GM18505 (cell line): ENCODE data around the gene LRP5.

Experiments
- ATAC-seq: cut with Tn5 transposase; IDR thresholded peaks from one replicate; pipeline ENCODE4 v1.9.1; 2021; ENCODE audit not compliant: unreplicated experiment
- POLR2A ChIP-seq: IDR thresholded peaks from 4 replicates; pipeline ENCODE4 v1.6.1; 2011; ENCODE audit warnings: borderline replicate concordance; ENCODE audit not compliant: insufficient read depth, insufficient read length; ENCODE audit errors: extremely low read depth

LRP5 gene

DNA sequence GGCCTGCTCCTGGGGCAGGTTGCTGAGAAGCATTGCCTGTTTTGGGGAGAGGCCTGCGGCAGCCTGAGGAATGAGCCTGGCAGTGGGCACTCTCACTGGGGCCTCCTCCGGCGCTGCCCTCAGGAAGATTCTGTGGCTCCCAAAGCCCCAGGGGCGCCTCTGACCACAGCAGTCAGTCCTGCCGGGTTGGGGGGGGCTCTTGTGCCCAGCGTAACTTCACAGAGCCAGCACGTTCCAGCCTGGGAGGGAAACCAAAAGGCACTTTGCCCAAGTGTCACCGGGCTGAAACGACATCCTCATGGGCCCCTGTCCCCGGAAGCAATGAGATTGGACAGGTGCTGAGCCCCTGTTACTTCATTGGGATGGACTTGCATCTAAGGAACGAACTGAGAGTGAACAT, 4.3 kb upstream of the LRP5 start:
- TF ChIP-seq POLR2A = no peak
- no peak for ATAC-seq

DNA sequence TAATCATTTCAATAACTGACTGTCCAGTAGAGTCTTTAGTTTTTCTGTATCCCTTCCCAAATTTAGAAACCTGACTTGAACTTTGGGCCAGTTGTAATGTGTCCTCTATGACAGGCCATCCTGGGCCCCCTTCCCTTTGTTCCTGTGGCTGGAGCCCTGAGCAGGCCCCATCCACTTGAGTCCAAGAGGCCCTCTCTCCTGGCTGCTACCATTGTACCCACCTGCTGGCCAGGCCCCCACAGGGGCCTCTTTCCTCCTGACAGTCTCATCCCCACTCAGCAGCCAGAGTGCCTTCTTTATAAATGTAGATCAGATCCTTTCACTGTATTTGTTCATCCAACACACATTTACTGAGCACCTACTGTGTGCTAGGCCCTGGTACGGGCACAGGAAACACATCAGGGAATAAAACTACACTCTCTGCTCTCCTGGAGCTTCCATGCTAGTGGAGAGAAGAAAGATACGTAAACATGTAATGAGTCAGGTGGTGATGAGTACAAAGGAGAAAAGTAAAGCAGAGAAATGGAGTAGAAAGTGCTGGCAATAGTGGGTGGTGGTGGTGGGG, 2.7 kb upstream of the LRP5 start:
- ATAC-seq = no peak
- TF ChIP-seq POLR2A = no peak

DNA sequence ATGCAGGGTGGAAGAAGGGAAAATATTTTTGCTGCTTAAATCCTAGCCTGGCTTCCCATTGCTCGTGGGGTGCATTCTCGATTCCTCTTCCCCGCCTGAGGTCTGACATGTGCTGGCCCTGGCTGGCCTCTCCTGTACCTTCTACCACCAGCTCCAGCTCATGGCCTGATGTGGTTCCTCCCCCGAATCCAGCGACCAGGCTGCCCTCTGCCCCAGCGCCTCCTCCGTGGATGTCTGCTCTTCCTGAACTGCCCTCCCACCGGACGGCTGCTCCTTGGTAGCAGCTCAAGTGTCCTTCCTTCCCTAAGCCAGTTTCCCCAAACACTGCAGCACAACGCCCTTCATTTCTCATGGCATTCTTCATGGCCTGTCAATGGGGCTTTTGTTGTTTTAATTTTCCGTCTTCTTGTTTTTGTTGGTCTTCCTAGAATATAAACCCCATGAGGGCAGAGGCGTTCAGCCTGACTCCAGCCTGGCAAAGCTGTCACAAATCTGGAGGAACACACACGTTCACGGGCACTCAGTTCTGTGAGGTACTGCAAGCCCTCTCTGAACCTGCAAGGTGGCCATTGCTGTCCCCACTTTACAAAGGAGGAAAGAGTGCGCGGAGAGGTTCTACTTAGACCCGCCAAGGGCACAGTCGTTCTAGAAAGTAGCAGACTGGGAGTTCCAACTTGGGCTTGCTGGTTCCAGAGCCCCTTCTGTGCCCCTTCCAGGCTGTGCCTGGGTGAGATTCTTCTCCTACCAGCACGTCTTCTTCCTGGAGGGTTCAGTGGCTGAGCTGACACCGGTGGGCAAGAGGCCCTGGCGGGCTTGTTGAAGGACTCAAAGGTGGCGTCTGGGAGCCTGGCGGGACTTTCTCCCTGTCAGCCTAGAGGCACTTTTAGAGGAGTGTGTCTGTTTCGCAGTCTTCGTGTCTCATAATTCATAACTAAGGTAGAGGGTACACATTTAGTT, 953 bp upstream of the LRP5 start:
- no peak for ATAC-seq
- TF ChIP-seq POLR2A = no peak

GRCh38 chr11:68312780-68313573, 586 bp downstream of the LRP5 start:
- ATAC-seq = no peak
- TF ChIP-seq POLR2A = no peak

- no peak for ATAC-seq
- no peak for TF ChIP-seq POLR2A
Measured at GRCh38 chr11:68313574-68314202, 1.3 kb downstream of the LRP5 start.

GRCh38 chr11:68314203-68315170, 2.1 kb downstream of the LRP5 start:
- no peak for TF ChIP-seq POLR2A
- no peak for ATAC-seq

DNA sequence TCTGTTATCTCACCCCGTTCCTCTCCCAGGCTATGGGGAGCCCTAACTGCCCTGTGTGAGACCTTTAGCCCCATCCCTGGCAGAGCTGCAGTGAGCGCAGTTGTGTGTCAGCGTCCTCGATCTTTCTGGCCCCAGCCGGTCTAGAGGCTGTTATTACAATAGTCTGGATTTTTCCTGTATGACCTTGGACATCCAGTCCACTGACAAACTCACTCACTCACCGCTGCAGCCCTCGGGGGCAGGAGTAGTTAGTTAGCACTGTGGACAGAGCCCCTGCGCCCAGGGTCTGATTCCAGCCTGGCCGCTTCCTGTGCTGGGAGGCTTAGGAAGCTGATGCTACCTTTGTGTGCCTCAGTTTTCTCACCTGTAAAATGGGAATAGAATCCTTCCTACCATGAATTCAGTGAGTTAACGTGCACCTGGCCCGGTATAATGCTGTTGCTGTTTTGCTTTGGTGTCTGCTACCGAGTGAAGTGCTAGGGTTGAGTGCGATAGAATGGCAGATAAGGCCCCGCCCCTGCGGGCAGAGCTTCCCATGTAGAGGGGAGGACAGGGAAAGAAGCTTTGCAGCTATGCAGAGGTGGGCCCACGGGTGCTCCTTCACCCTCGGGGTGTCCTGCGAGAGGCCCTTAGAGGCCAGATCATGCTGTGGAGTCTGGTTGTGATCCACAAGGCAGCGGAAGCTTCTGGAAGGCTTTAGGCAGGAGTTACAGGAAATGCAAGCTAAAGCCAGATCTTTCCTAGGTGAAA, 3.0 kb downstream of the LRP5 start:
- TF ChIP-seq POLR2A = no peak
- no peak for ATAC-seq

- no peak for ATAC-seq
- no peak for TF ChIP-seq POLR2A
Measured at GRCh38 chr11:68317147-68317785, 4.9 kb downstream of the LRP5 start.

GRCh38 chr11:68321293-68322051, 9.1 kb downstream of the LRP5 start:
- no peak for TF ChIP-seq POLR2A
- ATAC-seq = no peak

DNA sequence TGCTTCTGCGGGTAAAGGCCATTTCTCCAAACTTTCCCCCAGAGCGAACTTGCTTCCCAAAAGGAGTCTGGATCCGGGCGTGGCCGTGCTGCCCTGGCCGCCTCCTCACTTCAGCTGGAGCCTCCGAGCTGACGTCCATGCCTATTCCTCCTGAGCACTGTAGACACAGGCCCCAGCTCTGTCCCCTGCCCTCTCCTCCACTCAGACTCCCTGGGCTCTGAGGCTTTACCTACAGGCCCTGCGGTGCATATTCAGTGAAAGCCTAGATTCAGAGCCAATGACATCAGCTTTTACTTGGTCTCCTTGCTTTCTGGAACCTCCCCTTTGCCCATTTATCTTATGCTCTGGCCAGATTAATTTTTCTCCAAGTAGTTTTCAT, 9.7 kb downstream of the LRP5 start:
- ATAC-seq = no peak
- no peak for TF ChIP-seq POLR2A
